Heart left ventricle (tissue), 16 donors: ENCODE measurements around the gene UQCRH. TPM values are rescaled to one million over a fixed set of nuclear protein-coding genes. Genes with fewer than 3 reads are reported as not detected.

ENCODE experiments used
- ATAC-seq, 4 donors: fragments of 200-7000 bp; cut with Tn5 transposase; one replicate each; pipeline ENCODE4 v1.9.1; 2020 to 2022; ENCODE audit warnings: moderate library complexity in 4 of 4, mild to moderate bottlenecking in 3 of 4, moderate number of reproducible peaks in 1 of 4
- DNase-seq, 5 donors: peaks; one replicate each; pipeline ENCODE4 v3.0.0-alpha.2; 2020
- H3K27ac ChIP-seq, 12 donors: fragments of 200-600 bp; sonication (generic) in 4 of 12; one replicate each; pipeline versions ENCODE4 v1.5.0 to v1.8.0; 2016 to 2022; ENCODE audit warnings: mild to moderate bottlenecking in 2 of 12
- H3K27me3 ChIP-seq, 9 donors: fragments of 200-600 bp; sonication (generic) in 2 of 9; one replicate each; pipeline versions ENCODE4 v1.5.1 to v1.8.0; 2016 to 2022; ENCODE audit warnings: mild to moderate bottlenecking in 3 of 9
- H3K36me3 ChIP-seq, 9 donors: fragments of 200-600 bp; sonication (generic) in 2 of 9; one replicate each; pipeline versions ENCODE4 v1.5.0 to v1.8.0; 2018 to 2022; ENCODE audit warnings: mild to moderate bottlenecking in 2 of 9
- H3K4me1 ChIP-seq, 12 donors: fragments of 200-600 bp; sonication (generic) in 4 of 12; one replicate each; pipeline versions ENCODE4 v1.5.0 to v1.8.0; 2016 to 2022; ENCODE audit warnings: mild to moderate bottlenecking in 3 of 12
- H3K4me3 ChIP-seq, 12 donors: fragments of 200-600 bp; sonication (generic) in 4 of 12; one replicate each; pipeline versions ENCODE4 v1.5.0 to v1.8.0; 2017 to 2022; ENCODE audit warnings: mild to moderate bottlenecking in 9 of 12, moderate library complexity in 4 of 12
- H3K9me3 ChIP-seq, 12 donors: fragments of 200-600 bp; sonication (generic) in 4 of 12; one replicate each; pipeline versions ENCODE4 v1.5.0 to v1.8.0; 2016 to 2022; ENCODE audit warnings: mild to moderate bottlenecking in 1 of 12
- CTCF ChIP-seq, 12 donors: fragments of 200-600 bp; sonication (generic) in 4 of 12; IDR thresholded peaks; one replicate each; pipeline versions ENCODE4 v1.5.0 to v1.8.0; 2018 to 2022; ENCODE audit warnings: antibody characterized with exemption in 12 of 12, mild to moderate bottlenecking in 5 of 12
- POLR2A ChIP-seq, 2 donors: fragments of 450-650 bp; IDR thresholded peaks; one replicate each; pipeline ENCODE4 v1.6.1; 2017; ENCODE audit warnings: antibody characterized with exemption in 2 of 2, mild to moderate bottlenecking in 2 of 2, moderate library complexity in 2 of 2
- WGBS, 4 donors: extraction: QIAGEN DNeasy Blood & Tissue Kit in 2 of 4; methylation state at CpG; one replicate each; pipeline versions ENCODE4 v1.1.5 to v1.1.7; 2013 to 2018; 5-methylcytosine and 5-hydroxymethylcytosine counted together
- intact Hi-C, 10 donors: fragments of 100-400 bp; cut with DNase I; formaldehyde crosslinking; loops; one replicate each; pipeline versions ENCODE4 v1.11.1 to v1.14.2; 2022
- polyA plus RNA-seq, 2 donors: library from polyadenylated mRNA; stranded (reverse); fragments of 200-250 nt; gene quantifications; one replicate each; pipeline ENCODE4 v1.2.3, GENCODE V29; 2013
- total RNA-seq, 9 donors: library from RNA; depleted of rRNA in 2 of 9; stranded (reverse); fragments of >200 nt in 2 of 9; fragmentation: NEBNext Ultra II Directional in 3 of 9; extraction: Animal tissue kit (Norgen Biotek cat#: 25700) in 3 of 9; gene quantifications; one replicate each; pipeline versions ENCODE4 v1.1.0 to v1.2.4, GENCODE V29; 2016 to 2023
- donor health status: ischemic (EF 13 %, LVEDD 7.1; RV severe dilation, severe dysfunction).
- donor health status: healthy with polysubstance abuse.
- donor health status: DM: no; HTN: yes; CAD: no.
- donor health status: DM: no; HTN: no; CAD: no.
- donor health status: ischemic (EF 25% LVEDD 6.9; RV normal size, moderate dysfunction).
- donor health status: ischemic (EF 25% LVEDD 5.7; RV mildly dilated, moderate dysfunction).
- donor health status: healthy.
- donor health status: DM: yes; HTN: yes; CAD: no.
- donor health status: ischemic (EF 35%, LVEDD 5.7; RV mildly dilated, moderate dysfunction).
- donor health status: nonischemic (EF 11% LVEDD 7.7; RV severe dilation, severe dysfunction).
- donor health status: DM: yes; HTN: yes; CAD: no.
- donor health status: PGD.
- donor health status: ischemic (EF 29% LVEDD 5.4; RV normal size, mild dysfunction).
- donor health status: nonischemic (EF 23%, LVEDD 6.1; RV moderate dilation, normal function).

UQCRH gene
- total and polyA plus RNA-seq, 11 donors = 622 to 2,380 (median 949) TPM

DNA sequence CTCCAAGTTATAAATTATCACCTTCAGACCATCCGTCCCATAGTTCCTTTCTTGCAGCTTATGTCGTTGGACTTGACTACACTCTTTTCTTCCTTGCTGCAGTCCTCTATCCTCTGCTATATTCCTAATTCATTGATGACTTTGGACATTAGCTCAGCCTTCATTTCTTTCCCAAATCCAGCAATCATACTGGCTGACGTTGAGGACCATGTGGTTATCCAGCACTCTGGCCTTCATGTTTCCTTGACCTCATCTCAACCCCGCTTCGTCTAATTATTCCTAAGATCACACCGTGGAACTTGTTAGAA, 28.5 kb upstream of the UQCRH start:
- WGBS, 4 donors = 89 to 92% (median 90%) methylated on average over 6 of the region's 6 CpGs
- H3K27me3 ChIP-seq = no peaks in the 10 kb centered on the region
- no peak overlapping the region for H3K4me3 ChIP-seq
- ATAC-seq (no peak), DNase-seq (no peak)
- TF ChIP-seq CTCF (IDR thresholded peaks at IDR 0.05) (no peak), POLR2A (IDR thresholded peaks at IDR 0.05) (no peak)
- H3K27ac ChIP-seq = no peak overlapping the region
- H3K4me1 ChIP-seq = no peaks in the 10 kb centered on the region
- H3K36me3 ChIP-seq = peaks cover 0 to 33% (median 26%) of the 10 kb centered on the region in 9 donors
- intact Hi-C loops = no loop called here
- no peaks in the 10 kb centered on the region for H3K9me3 ChIP-seq

DNA sequence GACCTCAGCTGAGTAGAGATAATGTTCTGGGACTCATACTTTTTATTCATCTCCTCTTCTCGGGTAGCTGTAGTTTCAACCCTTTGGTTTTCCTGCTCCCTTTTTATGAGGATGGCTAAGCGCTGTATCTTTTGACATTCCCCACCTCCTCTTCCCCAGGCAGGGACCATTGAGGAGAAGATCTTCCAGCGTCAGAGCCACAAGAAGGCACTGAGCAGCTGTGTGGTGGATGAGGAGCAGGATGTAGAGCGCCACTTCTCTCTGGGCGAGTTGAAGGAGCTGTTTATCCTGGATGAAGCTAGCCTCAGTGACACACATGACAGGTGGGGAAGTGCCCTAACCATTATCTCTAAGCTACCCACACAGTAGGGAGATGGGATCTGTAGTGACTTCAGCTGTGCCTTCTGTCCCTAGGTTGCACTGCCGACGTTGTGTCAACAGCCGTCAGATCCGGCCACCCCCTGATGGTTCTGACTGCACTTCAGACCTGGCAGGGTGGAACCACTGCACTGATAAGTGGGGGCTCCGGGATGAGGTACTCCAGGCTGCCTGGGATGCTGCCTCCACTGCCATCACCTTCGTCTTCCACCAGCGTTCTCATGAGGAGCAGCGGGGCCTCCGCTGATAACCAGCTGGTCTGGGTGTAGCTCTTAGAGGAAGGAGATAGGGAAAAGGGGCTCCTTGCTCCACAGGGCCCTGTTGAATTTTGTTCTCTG, 25.7 kb upstream of the UQCRH start:
- TF ChIP-seq POLR2A (IDR thresholded peaks at IDR 0.05) = no peak
- no peak for TF ChIP-seq CTCF (IDR thresholded peaks at IDR 0.05)
- no peak for DNase-seq
- Histone ChIP-seq H3K27ac (no peak overlapping the region), H3K9me3 (no peaks in the 10 kb centered on the region), H3K4me3 (no peak overlapping the region), H3K36me3 (peaks cover 0 to 59% (median 50%) of the 10 kb centered on the region in 9 donors), H3K4me1 (no peaks in the 10 kb centered on the region), H3K27me3 (no peaks in the 10 kb centered on the region)
- intact Hi-C loops = no loop called here
- WGBS, 4 donors = 66 to 72% (median 69%) methylated on average over 13 to 14 of the region's 14 CpGs
- peak in 1 of 4 donors; percentile 21 for ATAC-seq

DNA sequence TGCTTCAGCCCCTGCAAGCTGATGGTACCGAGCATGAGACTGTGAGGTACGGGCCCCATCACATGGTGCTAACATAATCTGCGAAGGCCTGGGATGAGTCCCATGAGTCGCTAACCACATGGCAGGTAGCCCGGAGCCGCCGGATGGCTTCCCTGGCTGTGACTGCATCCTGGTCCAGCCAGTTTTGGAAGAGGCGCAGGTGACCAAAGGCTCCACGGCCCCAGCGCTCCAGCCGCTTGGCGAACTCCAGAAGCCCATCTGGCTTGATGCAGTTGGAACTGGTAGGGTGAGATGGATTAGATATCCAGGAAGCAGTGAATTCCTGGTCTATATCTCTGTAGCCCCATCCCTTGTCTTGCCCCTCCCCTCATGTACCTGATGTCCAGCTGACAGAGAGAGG, 24.7 kb upstream of the UQCRH start:
- WGBS, 4 donors = 81 to 91% (median 87%) methylated on average over 7 to 12 of the region's 12 CpGs
- no peak for ATAC-seq

GRCh38 chr1:46280092-46280491, 23.4 kb upstream of the UQCRH start:
- no peak overlapping the region for H3K4me3 ChIP-seq
- ATAC-seq (no peak), DNase-seq (no peak)
- H3K9me3 ChIP-seq = no peaks in the 10 kb centered on the region
- H3K27ac ChIP-seq = no peak overlapping the region
- TF ChIP-seq POLR2A (IDR thresholded peaks at IDR 0.05) (no peak), CTCF (IDR thresholded peaks at IDR 0.05) (no peak)
- intact Hi-C loops = no loop called here
- no peaks in the 10 kb centered on the region for H3K27me3 ChIP-seq
- WGBS, 4 donors = 96 to 97% (median 96%) methylated on average over 2 to 3 of the region's 3 CpGs
- H3K36me3 ChIP-seq = peaks cover 0 to 79% (median 73%) of the 10 kb centered on the region in 9 donors
- peaks cover 0 to 12% (median 0%) of the 10 kb centered on the region in 12 donors for H3K4me1 ChIP-seq

More for the DNA sequence above, 24.7 kb upstream of the UQCRH start:
- TF ChIP-seq CTCF (IDR thresholded peaks at IDR 0.05) = no peak
- no peak for TF ChIP-seq POLR2A (IDR thresholded peaks at IDR 0.05)
- Histone ChIP-seq H3K4me1 (peaks cover 0 to 2% (median 0%) of the 10 kb centered on the region in 12 donors), H3K4me3 (no peak overlapping the region), H3K27me3 (no peaks in the 10 kb centered on the region), H3K36me3 (peaks cover 0 to 67% (median 60%) of the 10 kb centered on the region in 9 donors), H3K9me3 (no peaks in the 10 kb centered on the region), H3K27ac (no peak overlapping the region)
- intact Hi-C loops = no loop called here
- no peak for DNase-seq
